Kidney epithelial cell (primary cell): Measurements from ENCODE around the gene HAT1. TPM values are rescaled to one million over a fixed set of nuclear protein-coding genes. Genes with fewer than 3 reads are reported as not detected.
"Not testable (repeated sequence)": the region's sequence is repeated elsewhere in the genome, so short reads cannot be mapped to it uniquely, and the experiment has no call there.

Experiments
- DNase-seq: peaks from one replicate; pipeline ENCODE4 v3.0.0-alpha.2; 2010; ENCODE audit warnings: low read depth
- H3K27me3 ChIP-seq: 2 replicates; pipeline ENCODE4 v1.6.0; 2011; ENCODE audit warnings: low read length; ENCODE audit not compliant: control insufficient read depth, insufficient read depth
- H3K36me3 ChIP-seq: 2 replicates; pipeline ENCODE4 v1.5.1; 2011; ENCODE audit warnings: low read length; ENCODE audit not compliant: control insufficient read depth, insufficient read depth
- H3K4me3 ChIP-seq: 2 replicates; pipeline ENCODE4 v1.5.1; 2011; ENCODE audit warnings: low read depth, mild to moderate bottlenecking, control low read depth, low read length
- total RNA-seq: library from RNA; depleted of rRNA; stranded (reverse); fragments of >200 nt; gene quantifications from 2 replicates; pipeline ENCODE4 v1.2.3, GENCODE V29; 2015
- TF ChIP-seq, protein P1 (sequence below): IDR thresholded peaks from 2 replicates; pipeline ENCODE4 v1.5.1; 2011; ENCODE audit warnings: mild to moderate bottlenecking, moderate library complexity, low read length, control low read depth, inconsistent platforms; ENCODE audit not compliant: insufficient read depth, poor library complexity, severe bottlenecking

The HAT1 gene
- total RNA-seq, 1 donor from 2014 or later: 27.1 TPM

DNA sequence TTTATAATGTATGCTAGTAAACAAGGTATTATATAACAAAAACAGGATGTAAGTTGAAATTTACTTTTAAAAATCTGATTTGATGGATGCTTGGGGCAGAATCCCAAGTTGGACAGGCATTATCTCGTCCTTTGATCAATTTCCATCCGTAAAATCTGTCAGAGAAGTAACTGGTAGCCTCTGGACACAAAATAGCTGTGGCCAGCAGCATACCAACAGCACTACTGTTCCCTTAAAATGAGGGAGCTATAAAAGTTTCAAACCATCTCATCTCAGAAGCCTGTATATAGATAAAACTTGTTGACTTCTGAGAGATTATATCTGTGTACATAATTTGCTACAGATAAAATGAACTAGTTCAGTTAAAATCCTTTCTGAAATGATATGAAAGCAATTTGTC is 62.8 kb downstream of the HAT1 start:
- DNase-seq: no peak
- TF ChIP-seq, protein P1, sequence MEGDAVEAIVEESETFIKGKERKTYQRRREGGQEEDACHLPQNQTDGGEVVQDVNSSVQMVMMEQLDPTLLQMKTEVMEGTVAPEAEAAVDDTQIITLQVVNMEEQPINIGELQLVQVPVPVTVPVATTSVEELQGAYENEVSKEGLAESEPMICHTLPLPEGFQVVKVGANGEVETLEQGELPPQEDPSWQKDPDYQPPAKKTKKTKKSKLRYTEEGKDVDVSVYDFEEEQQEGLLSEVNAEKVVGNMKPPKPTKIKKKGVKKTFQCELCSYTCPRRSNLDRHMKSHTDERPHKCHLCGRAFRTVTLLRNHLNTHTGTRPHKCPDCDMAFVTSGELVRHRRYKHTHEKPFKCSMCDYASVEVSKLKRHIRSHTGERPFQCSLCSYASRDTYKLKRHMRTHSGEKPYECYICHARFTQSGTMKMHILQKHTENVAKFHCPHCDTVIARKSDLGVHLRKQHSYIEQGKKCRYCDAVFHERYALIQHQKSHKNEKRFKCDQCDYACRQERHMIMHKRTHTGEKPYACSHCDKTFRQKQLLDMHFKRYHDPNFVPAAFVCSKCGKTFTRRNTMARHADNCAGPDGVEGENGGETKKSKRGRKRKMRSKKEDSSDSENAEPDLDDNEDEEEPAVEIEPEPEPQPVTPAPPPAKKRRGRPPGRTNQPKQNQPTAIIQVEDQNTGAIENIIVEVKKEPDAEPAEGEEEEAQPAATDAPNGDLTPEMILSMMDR: no peak
- no peaks in the 10 kb centered on the region for H3K27me3 ChIP-seq
- no peaks in the 10 kb centered on the region for H3K36me3 ChIP-seq
- no peak overlapping the region for H3K4me3 ChIP-seq

DNA sequence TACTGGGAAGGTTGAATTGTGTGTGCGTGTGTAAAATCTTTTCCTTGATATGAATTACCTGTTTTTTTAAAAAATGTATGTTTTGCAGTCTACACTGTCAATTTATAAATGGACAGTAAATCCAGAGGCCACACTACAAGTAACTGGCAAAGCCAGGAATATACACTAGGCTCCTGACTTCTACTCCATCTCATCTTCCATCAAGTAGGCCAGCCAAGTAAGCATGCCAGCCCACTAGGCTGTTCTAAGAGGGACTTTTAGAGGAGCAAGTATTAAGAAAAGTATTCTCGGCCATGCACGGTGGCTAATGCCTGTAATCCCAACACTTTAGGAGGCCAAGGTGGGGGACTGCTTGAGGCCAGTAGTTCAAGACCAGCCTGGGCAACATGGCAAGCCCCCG is 64.5 kb downstream of the HAT1 start:
- Histone ChIP-seq H3K4me3 (no peak overlapping the region), H3K36me3 (no peaks in the 10 kb centered on the region), H3K27me3 (no peaks in the 10 kb centered on the region)
- DNase-seq: no peak
- TF ChIP-seq, protein P1: no peak

DNA sequence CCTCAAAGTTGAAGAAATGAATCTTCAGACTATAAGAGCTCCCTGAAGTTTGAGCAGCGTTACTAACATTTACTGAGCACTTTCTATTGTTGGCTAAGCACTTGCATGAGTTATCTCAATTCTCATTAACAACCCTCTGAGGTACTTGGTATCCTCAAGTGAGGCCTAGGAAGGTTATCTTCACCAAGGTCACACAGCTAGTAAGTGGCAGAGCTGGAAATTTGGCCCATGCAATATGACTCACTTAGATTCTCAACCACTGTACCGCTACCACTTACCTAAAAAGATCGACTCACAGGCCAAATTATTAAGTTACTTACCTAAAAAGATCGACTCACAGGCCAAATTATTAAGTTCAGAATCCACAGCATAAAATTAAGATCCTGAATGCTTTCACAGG is 68.8 kb downstream of the HAT1 start:
- no peak overlapping the region for H3K4me3 ChIP-seq
- H3K36me3 ChIP-seq: no peaks in the 10 kb centered on the region
- TF ChIP-seq, protein P1: no peak
- DNase-seq: no peak
- H3K27me3 ChIP-seq: no peaks in the 10 kb centered on the region

DNA sequence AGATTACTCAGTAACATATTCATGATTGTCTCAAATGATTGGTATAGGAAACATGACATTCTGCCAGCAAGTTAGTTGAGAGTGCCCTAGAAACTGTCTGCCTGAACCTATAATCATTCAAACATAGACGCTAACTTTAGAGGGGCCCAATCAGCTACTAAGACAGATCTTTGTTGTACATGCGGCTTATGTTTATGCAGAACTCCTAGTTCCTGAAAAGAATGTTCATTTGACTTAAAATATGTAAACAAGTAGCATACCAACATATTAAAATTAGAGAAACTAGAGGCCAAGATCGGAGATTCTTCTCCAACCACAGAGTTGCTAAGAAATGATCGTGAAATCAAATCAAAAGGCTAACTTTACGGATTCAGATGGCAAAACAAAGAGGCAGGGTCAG is 73.3 kb downstream of the HAT1 start:
- Histone ChIP-seq H3K27me3 (no peaks in the 10 kb centered on the region), H3K4me3 (no peak overlapping the region), H3K36me3 (no peaks in the 10 kb centered on the region)
- no peak for DNase-seq
- TF ChIP-seq, protein P1: no peak

DNA sequence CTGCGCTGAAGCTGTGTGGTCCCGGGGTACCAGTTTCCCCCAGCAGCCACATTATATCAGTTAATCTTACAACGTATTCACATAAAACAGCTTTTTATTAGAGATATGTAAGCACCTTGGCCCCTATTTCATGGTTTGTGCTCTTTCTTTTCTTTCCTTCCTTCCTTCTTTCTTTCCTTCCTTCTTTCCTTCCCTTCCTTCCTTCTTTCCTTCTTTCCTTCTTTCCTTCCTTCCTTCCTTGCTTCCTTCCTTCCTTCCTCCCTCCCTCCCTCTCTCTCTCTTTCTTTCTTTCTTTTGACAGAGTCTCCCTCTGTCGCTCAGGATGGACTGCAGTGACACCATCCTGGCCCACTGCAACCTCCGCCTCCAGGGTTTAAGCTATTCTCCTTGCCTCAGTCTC is 73.8 kb downstream of the HAT1 start:
- TF ChIP-seq, protein P1: no peak

DNA sequence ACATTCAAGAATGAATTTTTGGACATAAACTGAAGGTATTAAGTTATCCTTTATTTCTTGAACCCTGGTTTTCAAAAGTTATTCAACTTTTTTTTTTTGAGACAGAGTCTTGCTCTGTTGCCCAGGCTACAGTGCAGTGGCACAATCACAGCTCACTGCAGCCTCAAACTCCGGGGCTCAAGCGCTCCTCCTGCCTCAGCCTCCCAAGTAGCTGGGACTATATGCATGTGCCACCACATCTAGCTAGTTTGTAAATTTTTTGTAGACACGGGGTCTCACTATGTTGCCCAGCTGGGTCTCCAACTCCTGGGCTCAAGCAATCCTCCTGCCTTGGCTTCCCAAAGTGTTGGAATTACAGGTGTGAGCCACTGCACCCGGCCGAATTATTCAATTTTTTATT is 74.8 kb downstream of the HAT1 start:
- H3K27me3 ChIP-seq, H3K36me3 ChIP-seq, DNase-seq, H3K4me3 ChIP-seq: not testable (repeated sequence)

More for the DNA sequence above, 73.8 kb downstream of the HAT1 start:
- no peak overlapping the region for H3K4me3 ChIP-seq
- no peak for DNase-seq
- no peaks in the 10 kb centered on the region for H3K27me3 ChIP-seq
- no peaks in the 10 kb centered on the region for H3K36me3 ChIP-seq
